ENCODE results near the gene KCNIP4. TPM values are rescaled to one million over a fixed set of nuclear protein-coding genes. Genes with fewer than 3 reads are reported as not detected.

Gene KCNIP4
- total and polyA plus RNA-seq, 2 of the 4 experiments (the other 2 are of a cell fraction), result not detected

- Histone ChIP-seq H3K4me2 (ENCODE audit: low read depth, low read length) (no peak overlapping the region), H3K36me3 (ENCODE audit: control insufficient read depth, insufficient read depth, low read length) (no peaks in the 10 kb centered on the region), H3K56ac (ENCODE audit: extremely low read depth, insufficient read depth, low read length) (no peak overlapping the region), H4K91ac (ENCODE audit: insufficient read depth, low read depth, low read length) (no peak overlapping the region), H3K4me1 (ENCODE audit: control insufficient read depth, insufficient read depth, low read length) (no peaks in the 10 kb centered on the region), H2BK5ac (ENCODE audit: low read depth, low read length, poor library complexity, severe bottlenecking) (no peak overlapping the region), H2BK20ac (ENCODE audit: low read depth, low read length) (no peak overlapping the region), H3K4me3 (ENCODE audit: insufficient read depth, low read depth, low read length) (no peak overlapping the region), H3K9ac (ENCODE audit: low read depth, low read length) (no peak overlapping the region), H3K9me3 (ENCODE audit: control insufficient read depth, insufficient read depth, low read length) (peaks cover 3% of the 10 kb centered on the region; the same call in 1 of the 2 replicates), H3K27me3 (ENCODE audit: control insufficient read depth, insufficient read depth, low read length) (no peaks in the 10 kb centered on the region), H3K9me1 (ENCODE audit: insufficient read depth, low read length) (no peaks in the 10 kb centered on the region), H4K8ac (ENCODE audit: low read depth in 2 of 2, low read length in 2 of 2) (no peak overlapping the region), H2BK120ac (ENCODE audit: low read depth, low read length) (no peak overlapping the region), H4K5ac (ENCODE audit: low read depth, low read length) (no peak overlapping the region), H3K27ac (ENCODE audit: insufficient read depth, low read length) (no peak overlapping the region), H2BK15ac (ENCODE audit: low read depth, low read length) (no peak overlapping the region), H2AFZ (replicated peaks; ENCODE audit: low read length, poor library complexity) (no peak overlapping the region), H3K14ac (replicated peaks; ENCODE audit: low read depth, low read length) (no peak overlapping the region), H3K18ac (ENCODE audit: low read depth, low read length) (no peak overlapping the region), H3K23ac (ENCODE audit: low read depth, low read length) (no peak overlapping the region), H2AK9ac (replicated peaks; ENCODE audit: low read depth, low read length, poor library complexity) (no peak overlapping the region), H3K4ac (ENCODE audit: low read depth, low read length) (no peak overlapping the region), H3K79me1 (ENCODE audit: low read depth in 1 of 2, low read length in 2 of 2) (no peaks in the 10 kb centered on the region), H4K20me1 (ENCODE audit: insufficient read depth, low read length) (no peaks in the 10 kb centered on the region), H2AK5ac (ENCODE audit: low read depth, low read length) (no peak overlapping the region)
- no peak for TF ChIP-seq FOS (IDR thresholded peaks at IDR 0.05; ENCODE audit: low read depth, low read length)
- TF ChIP-seq RAD21 (IDR thresholded peaks at IDR 0.05; ENCODE audit: low read length), result no peak
- TF ChIP-seq POLR2A (IDR thresholded peaks at IDR 0.05; ENCODE audit: low read depth, low read length), result no peak
- intact Hi-C loops (cut with micrococcal nuclease), result no loop called here
- in situ Hi-C loops (cut with MboI; ENCODE audit: low sequenced_read_pairs), result no loop called here
- dilution Hi-C loops (cut with HindIII; ENCODE audit: low sequenced_read_pairs, unreplicated experiment), result no loop called here
- no CpG with 5 or more reads among the region's 4 CpGs for WGBS, 2 experiments (ENCODE audit: extremely low coverage in 2 of 2, insufficient read length in 1 of 2)
- ChIA-PET POLR2A (ENCODE audit: unreplicated experiment) (no interaction called here), CTCF (no interaction called here)
- ATAC-seq (ENCODE audit: low read depth), result no peak
- no TSS peak for BruUV-seq (replicated peaks)
- DNase-seq, result no peak
Observed at GRCh38 chr4:21415728-21416127, 532.8 kb downstream of the KCNIP4 start.
